CD1c-positive myeloid dendritic cell (primary cell): Measurements from ENCODE around the gene XPR1.

ENCODE experiments used
- DNase-seq: peaks from one replicate; pipeline ENCODE4 v3.0.0-alpha.2; 2016; ENCODE audit errors: extremely low spot score

XPR1 gene

DNA sequence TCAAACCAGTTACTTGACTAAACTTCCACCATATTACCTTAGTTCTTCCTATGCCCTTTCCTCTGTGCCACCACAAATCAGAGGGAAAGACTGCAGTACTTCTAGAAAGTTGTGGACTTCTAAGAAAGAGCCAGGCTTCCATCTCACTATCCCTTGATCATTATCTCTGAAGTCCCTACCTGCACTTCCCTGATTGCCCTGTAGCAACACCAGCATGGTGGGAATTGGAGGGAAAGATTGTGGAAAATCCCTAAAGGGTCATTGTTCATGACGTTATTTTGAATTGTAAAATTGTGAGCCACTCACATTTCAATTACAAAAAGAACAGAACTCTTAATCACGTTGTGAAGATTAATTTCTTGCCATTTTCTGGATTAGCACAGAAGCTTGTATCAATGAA, 257.5 kb downstream of the XPR1 start:
- DNase-seq = no peak

DNA sequence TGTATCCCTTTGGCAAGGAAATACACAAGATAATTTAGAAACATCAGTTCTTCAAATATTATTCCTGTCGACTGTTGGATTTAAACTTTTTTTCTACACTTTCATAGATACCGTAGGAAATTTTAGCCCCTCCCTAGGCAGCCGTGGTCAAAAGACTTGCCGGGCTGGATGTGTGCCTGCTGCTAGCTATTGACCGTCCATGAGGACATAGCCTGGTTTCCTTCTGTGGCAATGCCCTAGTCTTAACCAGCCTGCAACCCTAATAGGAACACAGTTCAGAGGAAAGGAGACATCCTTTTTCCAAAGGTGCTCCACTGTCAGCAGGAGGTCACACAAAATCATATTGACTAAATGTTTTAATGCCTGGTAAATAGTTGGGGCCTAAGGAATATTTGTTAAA, 260.4 kb downstream of the XPR1 start:
- no peak for DNase-seq

DNA sequence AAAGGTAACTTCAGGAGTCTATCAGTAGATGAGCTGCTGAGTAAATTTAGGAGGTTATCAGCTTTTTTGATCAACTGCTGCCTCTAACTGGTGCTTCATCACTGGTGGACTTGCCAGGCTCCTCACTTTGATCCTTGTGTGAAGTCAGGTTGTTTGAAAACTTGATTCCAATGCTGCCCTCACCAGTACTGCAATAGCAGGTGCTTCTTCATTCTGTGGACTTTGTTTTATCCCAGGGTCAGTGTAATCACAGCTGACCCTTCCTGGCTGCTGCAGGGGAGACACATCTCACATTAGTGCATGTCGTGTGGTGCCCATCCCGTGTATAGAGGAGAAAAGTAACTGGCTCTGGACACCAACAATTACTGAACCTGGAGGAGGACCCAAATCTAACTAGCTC, 260.9 kb downstream of the XPR1 start:
- DNase-seq = no peak

DNA sequence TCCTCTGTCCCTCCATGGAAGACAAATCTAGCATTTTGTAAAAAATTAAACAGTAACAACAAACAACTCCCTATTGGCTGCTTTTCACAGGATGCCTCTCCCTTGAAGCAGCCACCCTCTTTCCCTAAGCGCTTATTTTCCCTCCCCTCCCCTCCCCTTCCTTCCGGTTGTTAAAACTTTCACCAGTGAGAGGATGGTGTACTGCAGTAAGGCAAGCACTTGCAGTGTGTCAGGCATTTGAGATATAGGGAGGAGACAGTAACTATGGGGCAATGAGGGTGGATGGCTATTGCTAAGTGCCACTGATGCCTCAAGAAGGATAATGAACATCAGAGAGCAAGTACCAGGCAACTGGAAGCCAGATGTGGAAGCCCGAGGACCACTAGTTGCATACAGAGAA, 261.8 kb downstream of the XPR1 start:
- DNase-seq = no peak

DNA sequence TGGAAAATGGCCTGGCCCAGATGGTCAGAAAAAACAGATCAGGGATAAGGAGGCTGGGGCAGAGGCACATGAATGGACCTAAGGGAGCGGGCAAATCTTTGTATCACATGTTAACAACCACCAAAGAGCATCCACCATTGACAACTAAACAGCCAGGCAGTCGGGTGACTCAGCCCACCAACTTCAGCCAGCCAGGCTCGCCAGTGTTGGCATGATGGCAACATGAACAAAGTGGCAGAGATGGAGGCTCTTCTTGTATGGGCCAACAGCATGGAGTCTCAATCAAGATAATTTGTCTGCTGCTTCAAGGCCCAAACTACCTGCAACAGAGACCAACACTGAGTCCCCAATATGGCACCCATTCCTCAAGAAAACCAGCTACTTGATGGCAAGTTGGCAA, 264.3 kb downstream of the XPR1 start:
- no peak for DNase-seq

DNA sequence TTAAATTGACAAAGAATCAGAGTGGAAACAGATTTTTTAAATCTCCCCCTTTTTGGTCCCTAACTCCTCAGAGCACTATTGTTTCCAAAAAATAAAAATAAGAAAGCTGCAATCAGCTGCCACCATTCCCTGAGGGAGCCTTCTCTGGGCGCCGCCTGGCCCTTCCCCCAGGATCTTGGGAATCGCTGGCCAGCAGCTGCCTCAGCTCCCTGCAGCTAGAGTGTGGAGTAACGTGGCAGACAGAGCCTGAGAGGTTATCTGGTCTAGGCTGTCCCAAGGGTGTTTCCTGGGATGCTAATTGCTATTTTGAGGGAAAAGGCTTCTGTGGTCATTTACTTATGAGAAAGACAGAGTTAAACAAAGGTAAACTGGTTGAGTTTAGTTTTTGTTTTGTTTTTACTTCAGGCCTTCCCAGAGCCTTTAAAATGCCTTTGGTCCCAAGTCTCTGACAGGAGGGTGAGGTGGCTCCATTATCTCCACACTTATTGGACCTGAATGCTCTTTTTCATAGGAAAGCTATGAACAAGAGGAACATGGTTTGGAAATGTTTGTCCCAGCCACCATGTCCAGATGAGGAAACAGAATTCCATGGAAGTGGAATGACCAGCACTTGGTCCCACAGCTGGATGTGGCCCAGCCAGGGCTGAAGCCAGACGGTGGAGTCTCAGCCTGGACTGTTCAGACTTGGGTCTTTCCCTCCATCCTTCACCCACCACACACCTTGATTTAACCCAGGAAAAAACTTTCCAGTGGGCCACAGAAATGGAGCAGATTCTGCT, 266.8 kb downstream of the XPR1 start:
- no peak for DNase-seq

DNA sequence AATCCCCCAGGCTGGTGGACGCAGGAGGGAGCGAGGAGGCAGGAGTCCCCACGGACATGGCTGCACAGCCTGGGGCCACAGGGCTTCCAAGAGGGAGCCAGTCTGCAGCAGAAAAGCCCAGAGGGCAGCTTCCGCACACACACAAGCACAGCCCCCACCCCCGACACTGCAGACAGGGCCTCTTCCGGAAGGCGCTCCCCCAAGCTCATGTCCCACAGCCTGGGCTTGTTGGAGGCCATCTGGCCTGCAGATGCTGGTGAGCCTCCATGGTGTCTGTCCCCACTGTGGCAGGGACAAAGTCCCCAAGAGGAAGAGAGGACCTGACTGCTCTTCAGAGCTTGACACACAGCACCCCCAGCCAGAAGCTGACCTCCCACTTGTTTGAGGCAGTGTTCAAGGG, 267.4 kb downstream of the XPR1 start:
- DNase-seq = no peak

DNA sequence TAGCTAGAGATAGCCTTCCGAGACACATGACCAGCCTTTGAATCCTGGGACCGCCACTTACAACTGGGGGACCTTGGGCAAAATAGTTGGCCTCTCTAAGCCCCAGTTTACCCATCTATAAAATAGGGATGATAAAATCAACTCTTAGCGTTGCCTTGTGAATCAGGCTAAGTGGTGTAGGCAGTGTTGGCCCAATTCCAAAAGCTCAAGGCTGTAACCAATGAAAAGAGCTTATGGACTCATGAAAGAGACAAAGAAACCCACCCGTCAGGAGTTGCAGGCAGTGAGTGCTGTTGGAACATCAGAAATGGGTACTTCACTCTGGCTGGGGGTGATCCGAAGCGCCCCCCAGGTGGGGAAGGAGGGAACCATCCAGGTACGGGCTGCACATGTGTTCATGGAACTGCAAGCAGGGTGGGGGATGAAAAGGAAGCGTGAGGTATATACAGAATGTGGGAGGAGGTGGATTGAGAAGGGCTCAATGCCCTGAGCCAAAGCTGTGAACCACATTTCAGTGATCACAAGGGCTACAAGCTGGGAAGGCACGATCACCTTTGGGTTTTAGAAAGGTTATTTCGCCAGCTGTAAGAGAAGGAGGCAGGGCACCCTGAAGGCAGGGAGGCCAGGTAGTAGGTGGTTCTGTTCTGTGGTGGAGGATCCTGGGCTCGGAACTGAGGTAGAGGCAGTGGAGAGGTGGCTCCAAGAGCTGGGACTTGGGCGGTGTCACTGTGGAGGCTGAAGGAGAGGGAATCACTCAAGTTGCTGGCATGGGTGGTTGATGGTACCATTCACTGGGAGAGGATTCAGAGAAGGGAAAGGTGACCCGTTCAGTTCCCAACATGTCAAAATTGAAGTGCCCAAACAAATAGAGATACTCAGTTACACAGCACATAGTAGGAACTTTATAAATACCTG, 269.5 kb downstream of the XPR1 start:
- no peak for DNase-seq

DNA sequence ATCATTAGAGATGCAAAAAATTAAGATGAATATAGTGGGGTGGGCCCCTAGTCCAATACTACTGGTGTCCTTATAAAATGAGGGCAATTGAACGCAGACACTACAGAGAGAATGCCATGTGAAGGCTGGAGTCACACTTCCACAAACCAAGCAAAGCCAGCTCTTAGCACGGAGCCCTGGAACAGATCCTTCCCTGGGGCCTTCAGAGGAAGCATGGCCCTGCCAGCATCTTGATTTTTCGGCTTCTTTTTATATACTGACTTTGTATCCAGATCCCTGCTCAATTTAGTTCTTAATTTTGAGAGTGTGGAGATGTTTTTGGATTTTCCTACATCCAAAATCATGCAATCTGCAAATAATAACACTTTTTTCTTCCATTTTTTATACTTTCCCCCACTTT, 270.7 kb downstream of the XPR1 start:
- no peak for DNase-seq

DNA sequence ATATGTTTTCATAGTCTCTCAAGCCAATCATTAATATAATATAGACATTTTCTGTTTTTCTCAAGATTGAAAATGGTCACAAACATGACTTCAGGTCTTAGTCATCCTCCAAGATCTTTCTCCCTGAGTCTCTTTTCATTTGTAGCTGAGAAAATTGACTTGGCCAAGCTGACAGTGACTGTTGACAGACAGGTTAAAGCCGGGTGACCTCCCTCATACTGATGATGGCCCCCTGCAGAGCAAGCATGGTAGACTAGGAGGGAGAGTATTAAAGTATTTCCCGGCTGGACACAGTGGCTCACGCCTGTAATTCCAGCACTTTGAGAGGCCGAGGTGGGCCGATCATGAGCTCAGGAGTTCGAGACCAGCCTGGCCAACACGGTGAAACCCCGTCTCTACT, 274.1 kb downstream of the XPR1 start:
- DNase-seq = no peak

DNA sequence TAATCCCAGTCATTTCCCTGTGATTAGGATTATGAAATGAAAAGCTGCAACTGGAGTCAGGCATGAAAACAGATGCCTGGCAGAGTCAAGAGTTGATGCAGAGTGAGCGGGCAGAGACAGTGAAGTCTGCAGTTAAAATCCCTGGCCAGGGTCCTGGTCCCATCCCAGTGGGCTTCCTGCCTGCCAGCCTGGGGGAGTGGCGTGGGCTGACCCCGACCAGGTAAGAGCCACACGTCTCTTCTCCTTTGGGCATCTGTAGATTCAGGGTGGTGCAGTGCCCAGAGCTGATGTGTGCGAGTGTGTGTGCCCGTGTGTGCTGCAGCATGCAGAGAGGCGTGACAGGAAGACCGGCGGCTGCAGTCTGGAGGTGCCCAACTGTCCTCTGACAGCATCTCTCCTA, 274.7 kb downstream of the XPR1 start:
- DNase-seq = no peak

DNA sequence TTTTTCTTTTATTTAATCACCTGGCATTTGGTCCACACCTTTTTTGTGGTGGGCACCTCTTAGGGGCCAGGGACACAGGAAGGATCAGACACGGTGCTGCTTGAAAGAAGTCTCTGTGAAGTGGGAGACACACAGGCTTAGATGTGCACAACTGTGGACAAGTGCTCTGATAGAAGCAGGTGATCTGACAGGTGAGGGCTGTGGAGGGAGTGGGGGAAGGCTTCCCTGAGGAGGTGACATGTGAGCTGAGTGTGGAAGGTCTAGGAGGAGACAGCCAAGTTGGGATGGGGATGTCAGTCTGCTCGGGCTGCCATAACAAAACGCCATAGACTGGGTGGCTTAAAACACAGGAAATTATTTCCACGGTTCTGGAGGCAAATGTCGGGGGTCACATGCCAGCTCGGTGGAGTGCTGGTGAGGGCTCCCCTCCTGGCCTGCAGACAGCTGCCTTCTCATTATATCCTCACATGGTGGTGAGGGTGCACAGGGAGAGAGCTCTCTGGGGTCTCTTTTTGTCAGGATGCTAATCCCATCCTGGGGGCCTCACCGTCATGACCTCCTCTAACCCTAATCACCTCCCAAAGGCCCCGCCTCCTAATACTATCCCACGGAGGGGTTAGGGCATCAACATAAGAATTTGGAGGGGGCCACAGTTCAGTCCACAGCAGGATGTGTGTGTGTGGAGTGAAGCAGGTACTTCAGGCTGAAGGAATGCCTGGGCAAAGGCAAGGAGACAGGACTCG, 275.7 kb downstream of the XPR1 start:
- no peak for DNase-seq

DNA sequence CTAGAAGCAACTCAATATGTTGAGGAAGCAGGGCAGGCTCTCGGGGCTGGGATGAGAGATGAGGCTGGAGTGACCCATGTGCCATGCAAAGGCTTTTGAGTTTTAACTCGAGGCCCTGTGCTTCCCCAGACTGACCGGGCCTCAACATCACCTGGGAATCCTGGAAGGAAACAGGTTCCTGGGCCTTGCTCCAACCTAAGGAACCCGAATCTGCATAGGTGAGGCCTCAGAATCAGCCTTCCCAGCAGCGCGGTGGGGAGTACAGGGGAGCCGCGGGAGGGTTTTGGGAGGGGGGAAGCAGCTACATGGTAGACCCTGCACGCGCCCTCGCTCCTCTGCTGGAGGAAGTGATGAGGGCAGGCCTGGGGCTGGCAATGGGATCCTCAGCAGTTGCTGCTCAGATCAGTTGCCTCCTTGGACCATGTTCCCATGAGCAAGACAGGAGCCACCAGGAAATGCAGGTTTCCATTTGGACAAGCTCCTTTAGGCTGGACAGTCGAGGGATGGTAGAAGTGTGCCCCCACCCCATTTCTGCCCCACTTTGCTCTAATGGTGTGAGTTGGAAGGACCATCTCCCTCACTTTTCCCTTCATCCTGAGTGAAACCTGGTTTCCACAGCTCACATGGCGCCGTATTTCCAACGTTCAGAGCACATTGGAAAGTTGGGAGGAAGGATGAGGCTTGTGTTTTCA, 276.4 kb downstream of the XPR1 start:
- no peak for DNase-seq

DNA sequence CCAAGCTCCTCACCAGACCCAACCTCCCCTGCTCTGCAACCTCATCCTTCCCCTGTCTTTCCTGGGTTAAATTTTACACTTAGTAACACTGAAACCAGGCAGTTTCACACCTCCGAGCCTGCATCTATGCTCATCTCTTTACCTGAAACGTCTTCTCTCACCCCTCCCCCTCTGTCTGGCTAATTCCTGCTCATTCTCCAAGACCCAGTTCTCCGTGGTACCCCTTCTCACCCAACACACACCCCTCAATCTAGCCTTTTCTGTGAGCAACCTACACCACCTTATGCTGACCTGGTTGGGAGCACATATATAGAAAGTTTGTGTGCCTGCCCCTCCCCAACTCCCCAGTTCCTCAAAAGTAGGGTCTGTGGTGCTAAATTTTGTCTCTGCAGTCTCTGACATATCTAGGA, 277.2 kb downstream of the XPR1 start:
- DNase-seq = no peak

DNA sequence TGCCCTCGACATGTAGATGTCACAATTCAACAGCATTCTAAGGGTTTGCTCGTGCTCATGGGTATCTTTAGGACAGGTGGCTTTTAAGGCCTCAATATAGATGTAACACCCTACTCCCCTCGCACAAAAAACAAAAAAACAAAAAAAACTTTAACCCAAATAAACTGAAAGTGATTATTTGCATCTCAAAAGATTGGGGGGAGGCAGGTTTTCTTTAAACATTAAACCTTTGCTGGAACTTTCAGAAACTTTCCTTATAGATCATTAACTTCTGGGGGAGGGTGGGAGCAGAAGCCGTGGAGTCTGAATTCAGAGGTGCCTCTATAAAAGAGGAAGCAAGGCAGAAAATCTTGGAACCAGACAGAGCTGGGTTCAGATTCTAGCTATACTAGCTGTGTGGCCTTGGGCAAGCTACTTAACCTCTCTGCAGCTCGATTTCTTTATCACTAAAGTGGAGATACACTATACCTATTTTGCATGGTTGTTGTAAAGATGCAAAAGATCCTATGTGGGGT, 277.7 kb downstream of the XPR1 start:
- DNase-seq = no peak

DNA sequence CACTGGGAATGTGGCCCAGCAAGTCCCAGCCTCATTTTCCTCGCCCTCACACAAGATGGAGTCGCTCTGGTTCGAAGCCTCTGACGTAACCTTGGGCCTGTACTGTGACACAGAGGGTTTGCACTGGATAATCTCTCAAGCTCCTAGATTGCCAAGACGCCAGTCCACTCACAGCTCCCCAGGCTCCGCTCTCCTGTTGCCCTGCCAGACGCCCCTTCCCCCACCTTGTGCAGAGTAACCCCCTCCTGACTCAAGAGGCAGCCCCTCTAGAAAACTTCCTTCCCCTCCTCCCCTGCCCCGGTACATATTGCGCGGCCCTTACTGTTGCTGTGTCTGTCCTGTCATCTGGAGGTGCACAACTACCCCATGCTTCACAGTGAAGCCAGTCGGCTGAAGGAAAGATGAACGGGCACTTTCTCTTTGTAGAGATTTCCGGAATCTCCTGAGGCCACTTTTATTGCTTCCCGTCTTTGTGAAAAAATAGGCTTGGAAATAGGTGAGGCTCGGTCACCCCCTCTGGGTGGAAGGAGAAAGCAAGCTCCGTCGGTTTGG, 279.9 kb downstream of the XPR1 start:
- no peak for DNase-seq

DNA sequence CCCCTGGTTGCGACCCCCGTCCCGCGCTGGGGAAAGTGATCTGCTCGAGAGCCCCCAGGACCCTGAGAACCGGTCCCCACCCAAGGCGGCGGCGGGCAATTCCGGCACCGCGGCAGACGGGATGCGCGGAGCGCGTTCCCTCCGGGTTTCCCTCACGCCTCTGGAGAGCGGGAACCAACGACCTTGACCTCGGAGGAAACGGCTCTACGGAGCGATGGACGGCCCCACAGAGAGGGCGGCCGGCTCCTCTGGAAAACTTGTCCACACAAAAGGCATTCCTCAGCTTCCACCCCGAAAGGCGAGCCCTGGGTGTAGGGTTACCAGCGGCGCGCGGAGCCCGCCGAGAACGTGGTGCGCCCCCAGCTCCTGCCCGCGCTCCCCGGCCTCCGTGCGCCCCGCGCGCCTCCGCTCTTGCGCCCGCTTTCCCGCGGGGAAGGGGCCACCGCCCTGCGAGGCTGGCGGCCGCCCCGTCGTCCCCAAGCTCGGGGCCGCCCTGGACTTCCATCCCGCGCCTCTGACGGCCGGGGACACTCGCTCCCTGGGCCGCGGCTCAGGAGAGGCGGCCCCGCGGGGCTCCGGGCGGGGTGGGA, 280.5 kb downstream of the XPR1 start:
- DNase-seq = no peak

DNA sequence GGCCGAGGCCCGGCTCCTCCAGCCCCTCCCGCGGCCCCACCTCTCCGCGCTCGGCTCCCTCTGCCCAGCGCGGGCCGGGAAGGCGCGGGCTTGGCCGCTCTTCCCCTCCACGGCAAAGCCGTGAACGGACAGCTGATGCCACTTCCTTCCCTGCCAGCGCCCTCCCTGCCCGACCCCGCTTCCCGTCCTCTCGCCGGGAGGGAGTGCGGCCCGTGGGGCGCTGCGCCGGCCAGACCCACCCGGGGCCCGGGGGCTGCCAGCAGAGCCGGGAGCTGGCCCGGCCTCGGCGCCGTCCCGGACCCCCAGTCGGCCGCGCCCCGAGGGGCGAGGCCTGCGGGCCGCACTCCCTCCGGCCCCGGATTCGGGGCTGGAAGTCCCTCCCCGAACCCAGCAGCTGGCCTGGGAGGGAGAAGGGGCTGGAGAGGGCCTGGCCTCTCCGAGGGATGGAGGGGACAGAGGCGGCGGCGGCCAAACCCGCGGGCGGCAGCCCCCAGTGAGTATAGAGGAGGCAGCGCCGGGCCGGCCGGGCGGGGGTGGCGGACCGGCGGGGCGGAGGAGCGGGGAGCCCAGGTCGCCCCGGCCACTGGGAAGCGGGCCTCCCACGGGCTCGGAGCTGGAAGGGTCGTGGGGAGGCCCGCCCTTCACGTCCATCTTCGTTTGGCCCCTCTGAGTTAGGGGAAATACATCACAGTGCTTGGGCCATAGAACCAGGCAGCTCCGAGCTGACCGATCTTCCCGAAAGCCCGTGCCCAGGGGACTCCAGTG, 281.2 kb downstream of the XPR1 start, which contains the start of gene KIAA1614:
Gene KIAA1614, plus strand, starts transcription at position 97 of the 765 bp plus-strand sequence. Its CDS starts 347 bp downstream, at position 444.
- DNase-seq = peak; percentile 52

DNA sequence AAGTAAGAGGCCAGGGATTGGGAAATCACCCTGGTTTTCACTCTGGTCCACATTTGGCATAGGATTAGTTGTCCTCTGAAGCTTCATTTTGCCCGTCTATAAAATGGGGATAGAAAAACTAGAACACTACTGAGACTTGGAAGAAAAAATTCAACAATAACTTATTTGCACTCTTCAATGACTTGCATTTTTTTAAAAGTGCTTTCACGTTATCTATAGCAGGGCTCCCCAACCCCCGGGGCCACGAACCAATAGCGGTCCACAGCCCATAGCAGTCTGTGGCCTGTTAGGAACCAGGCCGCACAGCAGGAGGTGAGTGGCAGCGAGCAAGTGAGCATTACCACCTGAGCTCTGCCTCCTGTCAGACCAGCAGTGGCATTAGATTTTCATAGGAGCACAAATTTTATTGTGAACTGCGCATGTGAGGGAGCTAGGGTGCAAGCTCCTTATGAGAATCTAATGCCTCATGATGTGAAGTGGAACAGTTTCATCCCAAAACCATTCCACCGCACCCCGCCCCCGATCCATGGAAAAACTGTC, 283.7 kb downstream of the XPR1 start:
- DNase-seq = no peak
